Endodermal cell (in vitro differentiated cells): ENCODE results near the gene SEPTIN10. TPM values are rescaled to one million over a fixed set of nuclear protein-coding genes. Genes with fewer than 3 reads are reported as not detected.
A peak's percentile ranks its signal among the peaks of the same experiment; 100 is the strongest.

ENCODE experiments used
- DNase-seq: peaks from one replicate; pipeline ENCODE4 v3.0.0-alpha.2; 2017
- H3K27ac ChIP-seq: 2 replicates; pipeline ENCODE4 v1.5.1; 2013; ENCODE audit warnings: mild to moderate bottlenecking, low read depth, low read length, moderate library complexity
- H3K27me3 ChIP-seq: 2 replicates; pipeline ENCODE4 v1.6.1; 2013; ENCODE audit warnings: mild to moderate bottlenecking, low read length, moderate library complexity; ENCODE audit not compliant: insufficient read depth, control insufficient read depth, poor library complexity, severe bottlenecking
- H3K36me3 ChIP-seq: 2 replicates; pipeline ENCODE4 v1.7.0; 2013; ENCODE audit warnings: mild to moderate bottlenecking, low read length, moderate library complexity; ENCODE audit not compliant: control insufficient read depth, insufficient read depth
- H3K4me1 ChIP-seq: one replicate; pipeline ENCODE4 v1.7.0; 2013; ENCODE audit warnings: low read length; ENCODE audit not compliant: control insufficient read depth, insufficient read depth
- H3K4me3 ChIP-seq: 2 replicates; pipeline ENCODE4 v1.5.1; 2013; ENCODE audit warnings: mild to moderate bottlenecking, low read length, moderate library complexity
- H3K9ac ChIP-seq: 2 replicates; pipeline ENCODE4 v1.6.1; 2013; ENCODE audit warnings: mild to moderate bottlenecking, low read length, moderate library complexity; ENCODE audit not compliant: poor library complexity, severe bottlenecking; ENCODE audit errors: extremely low read depth
- H3K9me3 ChIP-seq: 2 replicates; pipeline ENCODE4 v1.6.1; 2013; ENCODE audit warnings: mild to moderate bottlenecking, low read length, moderate library complexity; ENCODE audit not compliant: control insufficient read depth
- H3K27ac Mint-ChIP-seq: 2 replicates; pipeline ENCODE4 v1.8.0; 2020; ENCODE audit warnings: mixed read lengths
- H3K27me3 Mint-ChIP-seq: 2 replicates; pipeline ENCODE4 v1.8.0; 2021; ENCODE audit warnings: mild to moderate bottlenecking, mixed read lengths; ENCODE audit not compliant: insufficient read depth
- H3K36me3 Mint-ChIP-seq: 2 replicates; pipeline ENCODE4 v1.8.0; 2020; ENCODE audit warnings: low read depth, mixed read lengths
- H3K4me1 Mint-ChIP-seq: 2 replicates; pipeline ENCODE4 v1.8.0; 2020; ENCODE audit warnings: mixed read lengths
- H3K4me3 Mint-ChIP-seq: 2 replicates; pipeline ENCODE4 v1.8.0; 2020; ENCODE audit warnings: mild to moderate bottlenecking, moderate library complexity, mixed read lengths
- H3K9me3 Mint-ChIP-seq: 2 replicates; pipeline ENCODE4 v1.8.0; 2020; ENCODE audit warnings: mild to moderate bottlenecking, mixed read lengths
- CTCF ChIP-seq: fragments of 200-600 bp; sonication (generic); conservative IDR thresholded peaks from 2 replicates; pipeline ENCODE4 v1.5.0; 2021; ENCODE audit warnings: antibody characterized with exemption, mild to moderate bottlenecking
- WGBS, 2 experiments: methylation state at CpG; one replicate each; pipeline versions ENCODE4 v1.1.5 to v1.1.7; 2013; ENCODE audit warnings: missing lambda C conversion rate in 2 of 2, mixed read lengths in 1 of 2; ENCODE audit not compliant: insufficient coverage in 1 of 2, insufficient read length in 1 of 2; 5-methylcytosine and 5-hydroxymethylcytosine counted together
- total RNA-seq, 2 donors: library from RNA; stranded (reverse); fragmentation: NEBNext Ultra II Directional in 1 of 2; extraction: Animal tissue kit (Norgen Biotek cat#: 25700) in 1 of 2; gene quantifications; 2 replicates in 1 of 2; 3 replicates in 1 of 2; pipeline ENCODE4 v1.2.1, GENCODE V29; 2021

SEPTIN10 gene
- total RNA-seq, 2 donors from 2014 or later, result 103 to 120 TPM

DNA sequence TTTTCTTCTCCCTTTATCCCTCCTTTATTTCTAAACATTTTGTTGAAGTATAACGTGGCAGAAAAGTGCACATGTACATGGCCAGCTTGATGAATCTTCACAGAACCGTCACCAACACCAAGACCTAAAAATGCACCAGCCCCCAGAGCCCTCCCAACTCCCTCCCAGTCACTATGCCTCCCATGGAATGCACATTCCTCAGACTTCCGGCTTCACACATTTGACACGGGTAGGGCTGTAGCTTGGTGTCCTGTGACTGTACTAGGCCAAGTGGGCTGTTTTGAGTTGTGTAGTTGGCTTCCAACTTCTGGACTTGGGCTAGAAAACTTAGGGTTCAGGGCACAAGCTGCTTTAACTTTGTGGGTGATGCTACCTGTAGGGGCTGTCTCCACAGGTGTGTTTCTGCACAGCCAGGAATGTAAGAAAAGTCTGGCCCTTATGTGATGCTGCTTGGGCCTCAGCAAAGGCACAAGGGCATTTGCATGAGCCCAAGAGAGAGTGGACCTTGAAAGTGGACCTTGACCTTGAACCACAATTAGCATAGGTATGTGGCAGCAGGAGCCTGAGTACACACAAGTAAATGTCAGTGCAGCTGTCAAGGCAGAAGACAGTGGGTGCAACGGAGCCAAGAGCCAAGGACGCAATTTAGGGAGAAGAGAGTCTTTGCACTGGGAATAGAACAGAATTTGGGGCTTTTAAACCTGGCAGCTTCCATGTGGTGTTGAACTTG is 78.4 kb downstream of the SEPTIN10 start:
- Histone ChIP-seq H3K27me3 (no peaks in the 10 kb centered on the region), H3K4me3 (no peak overlapping the region), H3K27ac (no peak overlapping the region), H3K9me3 (no peaks in the 10 kb centered on the region), H3K4me1 (no peaks in the 10 kb centered on the region), H3K9ac (no peak overlapping the region), H3K36me3 (no peaks in the 10 kb centered on the region)
- WGBS, 2 experiments, result 92 to 95% methylated on average over 4 to 6 of the region's 6 CpGs
- peaks cover 8% of the 10 kb centered on the region for H3K4me1 Mint-ChIP-seq
- H3K27me3 Mint-ChIP-seq, result peaks cover 3% of the 10 kb centered on the region
- H3K27ac Mint-ChIP-seq, result no peak overlapping the region
- H3K4me3 Mint-ChIP-seq, result no peak overlapping the region
- no peak for TF ChIP-seq CTCF
- no peak for DNase-seq
- H3K9me3 Mint-ChIP-seq, result peaks cover 21% of the 10 kb centered on the region
- peaks cover 10% of the 10 kb centered on the region for H3K36me3 Mint-ChIP-seq

DNA sequence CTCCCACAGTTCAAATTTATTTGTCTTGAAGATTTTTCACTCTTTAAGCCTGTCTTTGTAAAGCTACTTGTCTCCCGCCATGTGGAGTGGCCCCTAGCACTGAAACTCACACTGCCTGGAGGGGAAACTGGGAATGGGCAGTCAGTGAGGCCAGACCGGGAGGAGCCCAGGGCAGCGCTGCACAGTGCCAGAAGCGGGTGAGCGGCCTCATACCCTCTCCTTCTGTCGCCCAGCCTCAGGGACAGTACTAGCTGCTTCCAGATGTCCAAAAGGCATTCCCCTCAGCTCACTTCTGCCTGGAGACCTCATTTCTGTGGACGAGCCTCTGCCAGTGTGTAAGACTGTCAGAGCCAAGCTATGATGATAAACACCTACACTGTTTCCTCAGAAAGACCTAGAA is 79.9 kb downstream of the SEPTIN10 start:
- Histone ChIP-seq H3K9ac (no peak overlapping the region), H3K4me1 (no peaks in the 10 kb centered on the region), H3K4me3 (no peak overlapping the region), H3K27ac (no peak overlapping the region), H3K27me3 (no peaks in the 10 kb centered on the region), H3K36me3 (no peaks in the 10 kb centered on the region), H3K9me3 (no peaks in the 10 kb centered on the region)
- 92 to 93% methylated on average over 3 to 7 of the region's 7 CpGs for WGBS, 2 experiments
- Mint-ChIP-seq H3K4me3 (no peak overlapping the region), H3K36me3 (peaks cover 7% of the 10 kb centered on the region), H3K9me3 (peaks cover 21% of the 10 kb centered on the region), H3K27ac (no peak overlapping the region), H3K27me3 (peaks cover 3% of the 10 kb centered on the region), H3K4me1 (peaks cover 8% of the 10 kb centered on the region)
- no peak for TF ChIP-seq CTCF
- peak; percentile 34 for DNase-seq

GRCh38 chr2:109532728-109533076 is 81.1 kb downstream of the SEPTIN10 start:
- Histone ChIP-seq H3K27ac (no peak overlapping the region), H3K9ac (no peak overlapping the region), H3K36me3 (no peaks in the 10 kb centered on the region), H3K4me3 (no peak overlapping the region), H3K27me3 (no peaks in the 10 kb centered on the region), H3K4me1 (no peaks in the 10 kb centered on the region), H3K9me3 (no peaks in the 10 kb centered on the region)
- Mint-ChIP-seq H3K27ac (no peak overlapping the region), H3K9me3 (peaks cover 21% of the 10 kb centered on the region), H3K4me1 (peaks cover 8% of the 10 kb centered on the region), H3K27me3 (peaks cover 3% of the 10 kb centered on the region), H3K4me3 (no peak overlapping the region), H3K36me3 (peaks cover 7% of the 10 kb centered on the region)
- no peak for DNase-seq
- no peak for TF ChIP-seq CTCF
- 88 to 100% methylated on average over 1 to 5 of the region's 5 CpGs for WGBS, 2 experiments
